Fibroblast of gingiva (primary cell): Measurements from ENCODE around the gene RBMS3.

ENCODE experiments used
- DNase-seq: peaks from one replicate; pipeline ENCODE4 v3.0.0-alpha.2; 2011; ENCODE audit warnings: low read depth

RBMS3 gene

GRCh38 chr3:29277249-29277648, 3.6 kb upstream of the RBMS3 start:
- DNase-seq, result no peak

GRCh38 chr3:29279286-29279685, 1.6 kb upstream of the RBMS3 start:
- no peak for DNase-seq

- DNase-seq, result no peak
Observed at GRCh38 chr3:29279806-29280205, 1.1 kb upstream of the RBMS3 start.

- peak; percentile 25 for DNase-seq
Observed at GRCh38 chr3:29281094-29281343, 148 bp downstream of the RBMS3 start.

GRCh38 chr3:29281344-29282241, 722 bp downstream of the RBMS3 start:
- DNase-seq, result no peak

GRCh38 chr3:29282427-29283230, 1.8 kb downstream of the RBMS3 start:
- DNase-seq, result peak; percentile 55

- DNase-seq, result no peak
Observed at GRCh38 chr3:29283231-29284119, 2.6 kb downstream of the RBMS3 start.

GRCh38 chr3:29284497-29284896, 3.6 kb downstream of the RBMS3 start:
- DNase-seq, result no peak

GRCh38 chr3:29285471-29286071, 4.7 kb downstream of the RBMS3 start:
- peak; percentile 24 for DNase-seq

- DNase-seq, result peak; percentile 84
Observed at GRCh38 chr3:29286478-29287240, 5.8 kb downstream of the RBMS3 start.

- DNase-seq, result no peak
Observed at GRCh38 chr3:29290596-29290995, 9.7 kb downstream of the RBMS3 start.

GRCh38 chr3:29291260-29291981, 10.6 kb downstream of the RBMS3 start:
- DNase-seq, result peak; percentile 42

- DNase-seq, result no peak
Observed at GRCh38 chr3:29291982-29292363, 11.1 kb downstream of the RBMS3 start.

- DNase-seq, result peak; percentile 18
Observed at GRCh38 chr3:29293421-29293820, 12.6 kb downstream of the RBMS3 start.

GRCh38 chr3:29297998-29298397, 17.1 kb downstream of the RBMS3 start:
- no peak for DNase-seq

GRCh38 chr3:29301332-29302019, 20.6 kb downstream of the RBMS3 start:
- no peak for DNase-seq

- DNase-seq, result no peak
Observed at GRCh38 chr3:29302619-29303018, 21.7 kb downstream of the RBMS3 start.

- DNase-seq, result no peak
Observed at GRCh38 chr3:29307295-29307694, 26.4 kb downstream of the RBMS3 start.

GRCh38 chr3:29310865-29311264, 30.0 kb downstream of the RBMS3 start:
- no peak for DNase-seq

GRCh38 chr3:29311795-29312194, 30.9 kb downstream of the RBMS3 start:
- DNase-seq, result no peak
